ENCODE measurements around the gene LHX4. TPM values are rescaled to one million over a fixed set of nuclear protein-coding genes. Genes with fewer than 3 reads are reported as not detected.

LHX4 gene
- total and polyA plus RNA-seq, 2 of the 4 experiments (the other 2 are of a cell fraction): 0.05 to 0.18 TPM

GRCh38 chr1:180185281-180185680 lies 44.8 kb upstream of the LHX4 start:
- H2BK15ac ChIP-seq (ENCODE audit: low read depth, low read length): no peak overlapping the region
- H2BK20ac ChIP-seq (ENCODE audit: low read depth, low read length): no peak overlapping the region
- H3K9ac ChIP-seq (ENCODE audit: low read depth, low read length): no peak overlapping the region
- no peak overlapping the region for H2BK5ac ChIP-seq (ENCODE audit: low read depth, low read length, poor library complexity, severe bottlenecking)
- no peak overlapping the region for H3K4me3 ChIP-seq (ENCODE audit: insufficient read depth, low read depth, low read length)
- H4K20me1 ChIP-seq (ENCODE audit: insufficient read depth, low read length): peaks cover 26% of the 10 kb centered on the region
- ChIA-PET POLR2A (ENCODE audit: unreplicated experiment) (no interaction called here), CTCF (no interaction called here)
- H4K8ac ChIP-seq (ENCODE audit: low read depth in 2 of 2, low read length in 2 of 2): no peak overlapping the region
- peaks cover 95% of the 10 kb centered on the region for H3K36me3 ChIP-seq (ENCODE audit: control insufficient read depth, insufficient read depth, low read length)
- peaks cover 6 to 51% of the 10 kb centered on the region in 2 experiments; a peak in 3 of 4 replicates for H3K79me1 ChIP-seq (ENCODE audit: low read depth in 1 of 2, low read length in 2 of 2)
- in situ Hi-C loops (cut with MboI; ENCODE audit: low sequenced_read_pairs) (loop anchor here (10.0 kb wide), 1 partner anchor 310 kb away; the partner anchor contains the start of gene TOR1AIP2), dilution Hi-C loops (cut with HindIII; ENCODE audit: low sequenced_read_pairs, unreplicated experiment) (no loop called here), intact Hi-C loops (cut with micrococcal nuclease) (no loop called here)
- ATAC-seq (ENCODE audit: low read depth): no peak
- BruUV-seq (replicated peaks): no TSS peak
- no CpG with 5 or more reads among the region's 5 CpGs for WGBS, 2 experiments (ENCODE audit: extremely low coverage in 2 of 2, insufficient read length in 1 of 2)
- no peak overlapping the region for H3K4ac ChIP-seq (ENCODE audit: low read depth, low read length)
- H3K14ac ChIP-seq (replicated peaks; ENCODE audit: low read depth, low read length): no peak overlapping the region
- H2AK9ac ChIP-seq (replicated peaks; ENCODE audit: low read depth, low read length, poor library complexity): no peak overlapping the region
- H4K91ac ChIP-seq (ENCODE audit: insufficient read depth, low read depth, low read length): no peak overlapping the region
- no peak overlapping the region for H3K56ac ChIP-seq (ENCODE audit: extremely low read depth, insufficient read depth, low read length)
- H2AFZ ChIP-seq (replicated peaks; ENCODE audit: low read length, poor library complexity): no peak overlapping the region
- no peak overlapping the region for H4K5ac ChIP-seq (ENCODE audit: low read depth, low read length)
- no peak for TF ChIP-seq CHD1 (IDR thresholded peaks at IDR 0.05; ENCODE audit: low read depth, low read length)
- TF ChIP-seq CEBPB (IDR thresholded peaks at IDR 0.05; ENCODE audit: low read depth, low read length): no peak
- TF ChIP-seq NFE2L2 (IDR thresholded peaks at IDR 0.05; ENCODE audit: low read depth, low read length): no peak
- TF ChIP-seq RAD21 (IDR thresholded peaks at IDR 0.05; ENCODE audit: low read length): no peak
- TF ChIP-seq BHLHE40 (IDR thresholded peaks at IDR 0.05; ENCODE audit: low read depth, low read length): no peak
- no peak for TF ChIP-seq RCOR1 (IDR thresholded peaks at IDR 0.05; ENCODE audit: insufficient replicate concordance, low read length)
- no peak for TF ChIP-seq RFX5 (IDR thresholded peaks at IDR 0.05; ENCODE audit: low read depth, low read length)
- TF ChIP-seq FOS (IDR thresholded peaks at IDR 0.05; ENCODE audit: low read depth, low read length): no peak
- TF ChIP-seq SMC3 (IDR thresholded peaks at IDR 0.05; ENCODE audit: low read depth, low read length): no peak
- no peak for TF ChIP-seq MAZ (IDR thresholded peaks at IDR 0.05; ENCODE audit: borderline replicate concordance, low read depth, low read length)
- no peak overlapping the region for H3K18ac ChIP-seq (ENCODE audit: low read depth, low read length)
- H3K9me1 ChIP-seq (ENCODE audit: insufficient read depth, low read length): no peaks in the 10 kb centered on the region
- H3K4me2 ChIP-seq (ENCODE audit: low read depth, low read length): no peak overlapping the region
- H3K9me3 ChIP-seq (ENCODE audit: control insufficient read depth, insufficient read depth, low read length): no peaks in the 10 kb centered on the region
- DNase-seq: no peak
- no peak overlapping the region for H3K23ac ChIP-seq (ENCODE audit: low read depth, low read length)
- H2AK5ac ChIP-seq (ENCODE audit: low read depth, low read length): no peak overlapping the region
- H2BK120ac ChIP-seq (ENCODE audit: low read depth, low read length): no peak overlapping the region
- no peak overlapping the region for H3K27ac ChIP-seq (ENCODE audit: insufficient read depth, low read length)
- no peaks in the 10 kb centered on the region for H3K27me3 ChIP-seq (ENCODE audit: control insufficient read depth, insufficient read depth, low read length)
- H3K4me1 ChIP-seq (ENCODE audit: control insufficient read depth, insufficient read depth, low read length): no peaks in the 10 kb centered on the region

Data from IMR-90 (cell line).